HG02884 (cell line): ENCODE results near the gene ALPI.
"Not testable (repeated sequence)": the region's sequence is repeated elsewhere in the genome, so short reads cannot be mapped to it uniquely, and the experiment has no call there.

Experiments
- ATAC-seq: cut with Tn5 transposase; IDR thresholded peaks from one replicate; pipeline ENCODE4 v1.9.1; 2021; ENCODE audit warnings: mild to moderate bottlenecking, moderate library complexity; ENCODE audit not compliant: unreplicated experiment

The ALPI gene

DNA sequence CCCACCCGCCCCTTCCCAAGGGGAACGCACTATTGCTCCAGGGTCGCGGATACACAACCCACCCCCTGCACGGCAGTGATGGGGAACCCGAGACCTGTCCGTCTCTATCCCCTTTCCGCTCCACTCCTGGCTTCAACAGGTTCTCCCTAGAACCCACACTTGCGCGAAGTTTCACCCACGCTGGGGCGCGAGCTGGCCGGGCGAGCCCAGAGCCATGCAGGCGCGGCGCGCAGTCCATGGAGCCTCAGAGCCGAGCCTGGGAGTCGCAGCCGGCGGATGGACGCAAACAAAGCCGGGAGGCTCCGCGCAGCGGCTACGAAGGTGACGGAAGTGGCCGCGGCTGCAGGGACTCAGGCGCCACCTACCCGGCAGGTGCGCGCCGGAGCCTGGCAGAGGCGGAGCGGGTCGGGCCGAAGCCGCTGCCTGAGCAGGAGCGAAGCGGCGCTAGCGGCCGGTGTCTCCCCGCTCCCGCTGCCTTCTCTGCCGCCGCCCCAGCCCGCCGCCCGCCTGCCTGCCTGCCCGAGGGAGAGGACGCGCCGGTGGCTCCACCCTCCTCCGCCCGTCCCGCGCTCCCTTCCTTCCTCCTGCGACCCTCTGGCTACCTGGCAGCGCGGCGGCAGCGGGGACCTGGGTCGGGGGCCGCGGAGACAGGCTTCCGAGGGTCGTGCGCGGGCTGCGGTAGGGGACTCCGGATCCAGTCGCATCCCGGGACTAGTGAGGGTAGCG lies 35.3 kb upstream of the ALPI start:
- ATAC-seq: no peak

- no peak for ATAC-seq
These were observed 34.7 kb upstream of the ALPI start for GRCh38 chr2:232421189-232421785.

DNA sequence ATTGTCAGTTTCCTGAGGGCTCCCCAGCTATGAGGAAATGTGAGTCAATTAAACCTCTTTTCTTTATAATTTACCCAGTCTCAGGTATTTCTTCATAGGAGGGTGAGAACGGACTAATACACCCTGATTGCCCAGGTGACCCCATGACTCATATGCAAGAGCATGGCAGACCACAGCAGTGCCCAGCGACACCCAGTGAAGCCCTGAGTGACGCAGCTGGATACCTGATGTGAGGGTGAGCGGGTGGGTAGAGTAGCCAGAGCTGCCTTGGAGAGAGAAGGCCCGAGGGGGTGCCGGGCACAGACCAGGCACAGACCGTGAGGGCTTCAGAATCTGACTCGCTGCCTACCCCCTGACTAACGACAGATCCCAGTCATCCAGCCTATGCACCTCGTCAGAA lies 33.9 kb upstream of the ALPI start:
- ATAC-seq: no peak

- ATAC-seq: not testable (repeated sequence)
These were observed 33.0 kb upstream of the ALPI start for GRCh38 chr2:232422996-232423395.

- not testable (repeated sequence) for ATAC-seq
These were observed 32.5 kb upstream of the ALPI start for GRCh38 chr2:232423407-232423806.

DNA sequence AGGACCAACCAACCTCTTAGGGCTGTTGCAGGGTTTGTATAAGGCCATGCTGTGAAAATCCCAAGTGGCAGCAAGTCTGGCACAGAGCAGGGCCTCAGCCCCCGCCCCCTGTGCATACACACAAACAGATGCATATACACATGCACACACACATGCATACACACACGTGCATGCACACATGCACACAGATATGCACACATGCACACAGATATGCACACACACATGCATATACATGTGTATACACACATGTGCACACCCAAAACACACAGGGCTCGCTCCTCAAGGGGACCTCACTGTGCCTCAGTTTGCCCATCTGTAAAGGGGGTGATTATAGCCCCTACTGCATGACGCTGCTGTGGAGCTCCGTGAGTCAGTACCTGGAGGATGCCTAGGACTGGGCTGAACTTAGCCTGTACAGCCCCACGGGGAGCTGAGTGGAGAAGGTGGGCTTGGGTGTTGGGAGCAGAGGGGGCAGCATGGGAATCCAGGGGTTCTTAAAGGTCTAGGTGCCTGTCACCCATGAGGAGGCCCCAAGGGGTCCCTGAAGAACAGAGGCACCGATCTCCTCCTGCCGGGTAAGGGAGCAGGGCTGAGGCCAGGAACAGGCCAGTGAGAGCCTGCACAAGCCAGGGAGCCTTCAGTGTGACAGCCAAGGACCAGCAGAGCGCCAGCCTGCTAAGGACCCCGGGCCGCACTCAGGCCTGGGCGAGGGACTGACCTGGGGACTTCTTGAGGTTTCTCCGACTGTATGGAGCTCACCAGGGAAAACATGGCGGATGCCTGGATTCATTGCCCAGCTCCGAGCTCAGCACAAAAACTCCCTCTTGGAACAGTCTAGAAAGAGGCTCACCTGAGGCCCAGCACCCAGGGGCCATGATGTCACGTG lies 24.0 kb upstream of the ALPI start:
- no peak for ATAC-seq

DNA sequence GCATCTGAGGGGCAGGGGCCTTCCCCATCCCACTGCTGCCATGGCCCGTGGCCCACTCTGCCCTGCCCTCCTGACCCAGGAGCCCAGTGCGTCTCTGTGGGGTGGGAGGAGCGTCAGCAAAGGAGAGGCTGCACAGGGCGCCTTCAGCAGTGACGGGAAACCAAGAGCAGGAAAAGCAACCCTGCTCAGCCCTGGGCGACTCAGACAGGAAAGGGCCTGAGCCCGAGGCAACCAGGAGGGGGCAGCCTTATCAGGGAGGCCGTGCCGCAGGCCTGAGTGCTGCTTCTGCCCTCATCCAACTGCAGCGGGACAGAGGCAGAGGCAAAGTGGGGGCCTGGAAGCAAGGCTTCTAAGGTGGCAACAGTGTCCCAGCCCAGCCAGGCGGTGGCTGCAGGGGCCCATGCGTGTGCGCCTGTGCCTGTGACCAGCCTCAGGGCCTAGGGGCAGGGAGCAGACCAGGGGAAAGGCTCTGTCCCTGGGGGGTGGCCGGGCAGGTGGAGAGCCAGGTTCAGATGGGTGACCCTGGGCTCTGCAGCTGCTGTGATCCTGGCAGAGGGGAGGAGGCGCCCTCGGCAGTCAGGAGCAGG lies 23.3 kb upstream of the ALPI start:
- ATAC-seq: no peak

DNA sequence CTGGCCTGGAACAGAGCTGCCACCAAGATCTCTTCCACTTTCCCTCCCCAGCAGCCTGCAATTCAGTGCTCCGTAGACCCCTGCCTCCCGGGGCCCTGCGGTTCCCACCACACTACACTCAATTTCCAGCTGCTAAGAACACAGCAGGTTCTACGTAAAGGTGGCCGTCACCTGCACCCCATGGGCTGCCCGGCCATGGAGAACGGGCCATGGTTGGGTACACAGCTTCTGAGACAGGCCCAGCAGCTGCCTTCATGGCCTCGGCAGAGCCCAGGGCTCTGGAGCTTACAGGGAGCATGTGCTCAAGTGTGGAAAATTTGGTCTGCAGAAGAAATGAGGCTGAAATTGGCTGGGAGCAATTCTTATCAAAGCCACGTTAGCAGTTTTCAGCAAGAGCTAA lies 22.3 kb upstream of the ALPI start:
- ATAC-seq: not testable (repeated sequence)

DNA sequence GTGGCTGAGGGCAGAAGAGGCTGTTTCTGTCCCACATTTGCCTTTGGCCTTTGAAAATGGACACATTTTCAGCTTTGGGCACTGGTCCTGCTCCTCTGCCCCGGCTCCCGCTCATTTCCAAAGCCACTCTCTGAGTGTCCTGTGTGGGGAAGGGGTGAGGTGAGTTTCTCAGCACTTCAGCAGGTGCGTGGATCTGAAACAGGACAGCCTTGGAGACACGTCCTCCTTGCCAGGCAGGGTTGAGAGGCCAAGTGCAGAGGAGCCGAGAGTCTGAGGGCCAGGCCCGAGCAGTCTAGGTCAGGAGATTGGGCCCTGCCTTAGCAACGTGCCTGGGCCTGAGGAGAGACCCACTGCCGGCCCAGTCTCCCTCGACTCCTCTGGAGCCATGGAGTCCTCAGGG lies 21.9 kb upstream of the ALPI start:
- no peak for ATAC-seq

DNA sequence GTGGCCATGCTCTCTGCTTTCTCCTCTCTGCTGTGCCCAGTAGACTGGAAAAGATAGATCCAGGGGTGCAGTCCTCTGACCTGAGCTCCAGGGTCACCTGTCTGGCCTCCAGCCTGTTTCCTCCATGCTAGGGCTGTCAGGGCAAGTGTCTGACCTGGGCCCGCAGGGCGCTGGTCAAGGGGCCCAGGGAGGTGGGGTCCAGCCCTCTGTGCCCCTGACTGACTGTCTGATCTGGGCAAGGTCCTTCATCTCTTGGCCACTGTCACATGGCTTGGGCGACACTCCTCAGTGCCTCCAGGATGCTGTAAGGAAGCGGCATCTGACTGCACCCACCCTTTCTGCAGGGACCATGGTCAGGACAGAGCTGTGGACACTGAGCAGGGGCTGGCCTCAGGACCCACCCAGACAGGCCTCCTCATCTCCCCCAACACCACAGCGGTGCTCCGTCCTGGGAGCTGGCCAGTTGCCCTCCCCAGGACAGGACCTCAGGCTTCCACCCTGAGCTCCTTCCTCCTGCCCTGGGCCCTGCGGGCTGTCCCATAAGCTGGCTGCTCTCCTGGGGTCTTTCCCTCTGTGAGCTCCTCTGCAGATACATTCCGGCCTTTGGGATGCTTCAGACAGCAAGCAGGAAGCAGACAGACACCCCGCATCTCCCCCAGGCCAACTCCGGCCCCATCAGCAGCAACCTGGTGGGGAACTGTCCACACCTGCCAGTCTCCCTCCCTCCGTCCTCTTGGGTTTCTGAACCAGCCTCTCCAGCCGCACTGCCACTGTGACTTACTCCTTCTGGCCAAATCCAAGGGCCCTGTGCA lies 21.2 kb upstream of the ALPI start:
- ATAC-seq: no peak

- ATAC-seq: no peak
These were observed 20.6 kb upstream of the ALPI start for GRCh38 chr2:232435375-232435648.

DNA sequence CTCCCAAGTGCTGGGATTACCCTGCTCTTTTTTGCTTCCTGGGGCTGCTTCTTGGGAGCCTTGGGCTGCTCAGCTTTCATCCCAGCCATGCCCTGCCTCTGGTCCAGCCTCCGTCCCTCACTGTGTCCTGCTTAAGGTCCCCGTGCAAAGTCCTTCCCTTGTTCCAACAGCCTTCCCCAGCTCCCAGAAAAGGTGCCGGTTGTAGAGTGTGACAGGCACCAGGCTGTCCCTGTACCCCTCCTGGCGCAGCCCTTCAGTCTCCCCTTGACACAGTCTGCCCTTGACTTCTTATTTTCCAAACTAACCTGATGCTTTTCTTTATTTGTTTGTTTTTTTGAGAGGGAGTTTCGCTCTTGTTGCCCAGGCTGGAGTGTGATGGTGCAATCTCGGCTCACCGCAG lies 20.1 kb upstream of the ALPI start:
- ATAC-seq: no peak

DNA sequence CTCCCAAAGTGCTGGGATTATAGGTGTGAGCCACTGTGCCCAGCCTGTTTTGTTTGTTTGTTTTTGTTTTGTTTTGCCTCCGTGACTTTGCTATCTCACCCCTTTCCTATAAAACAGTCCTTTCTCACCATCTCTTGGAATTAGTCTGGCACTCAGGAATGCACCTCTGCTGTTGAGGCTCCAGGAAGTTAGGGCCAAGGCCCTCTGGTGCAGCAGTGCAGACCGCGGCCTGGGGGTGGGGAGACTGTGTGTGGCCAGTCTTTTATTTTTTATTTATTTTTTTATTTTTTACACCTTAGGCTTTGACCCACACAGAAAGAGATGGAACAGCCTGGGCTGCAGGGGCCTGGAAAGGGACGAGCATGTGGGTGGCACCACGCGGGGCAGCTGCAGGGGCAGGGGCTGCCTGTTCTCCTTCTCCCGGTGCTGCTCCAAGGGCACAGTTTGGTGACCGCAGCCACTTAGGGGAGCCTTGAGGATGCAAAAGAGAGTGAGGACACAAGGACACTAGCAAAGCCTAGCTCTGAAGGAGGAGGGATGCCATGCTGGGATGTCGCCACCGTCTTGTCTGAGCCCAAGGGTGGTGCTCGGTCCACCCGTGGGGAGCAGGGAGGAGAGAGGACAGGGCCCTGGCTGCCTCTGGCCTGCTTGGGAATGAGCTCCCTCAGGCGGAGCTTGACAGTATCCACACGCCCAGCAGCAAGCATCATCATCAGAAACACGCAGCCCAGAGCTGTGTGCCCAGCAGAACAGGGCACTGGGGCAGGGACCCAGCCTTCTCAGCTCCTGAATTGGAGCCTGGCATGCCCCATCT lies 19.4 kb upstream of the ALPI start:
- ATAC-seq: no peak

- ATAC-seq: no peak
These were observed 18.8 kb upstream of the ALPI start for GRCh38 chr2:232437195-232437571.

GRCh38 chr2:232438091-232438490 lies 17.9 kb upstream of the ALPI start:
- ATAC-seq: no peak

GRCh38 chr2:232438951-232439757 lies 16.8 kb upstream of the ALPI start:
- ATAC-seq: no peak

DNA sequence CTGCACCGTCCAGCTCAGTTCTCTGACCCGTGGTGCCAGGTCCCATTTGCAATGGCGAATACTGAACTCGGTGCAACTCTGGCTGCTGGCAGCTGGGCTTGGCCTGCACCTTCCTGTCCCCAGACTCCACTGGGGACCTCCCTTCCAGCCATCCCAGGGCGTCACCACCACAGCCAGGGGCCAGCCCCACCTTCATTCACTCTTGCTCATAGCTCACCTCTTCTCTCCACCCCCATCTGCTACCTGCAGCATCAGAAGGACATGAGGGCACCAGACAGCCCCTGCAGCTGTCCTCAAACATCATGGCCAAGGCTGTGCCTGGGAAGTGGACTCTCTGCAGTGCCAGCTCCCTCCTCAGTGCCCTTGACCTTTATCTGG lies 16.2 kb upstream of the ALPI start:
- ATAC-seq: no peak

DNA sequence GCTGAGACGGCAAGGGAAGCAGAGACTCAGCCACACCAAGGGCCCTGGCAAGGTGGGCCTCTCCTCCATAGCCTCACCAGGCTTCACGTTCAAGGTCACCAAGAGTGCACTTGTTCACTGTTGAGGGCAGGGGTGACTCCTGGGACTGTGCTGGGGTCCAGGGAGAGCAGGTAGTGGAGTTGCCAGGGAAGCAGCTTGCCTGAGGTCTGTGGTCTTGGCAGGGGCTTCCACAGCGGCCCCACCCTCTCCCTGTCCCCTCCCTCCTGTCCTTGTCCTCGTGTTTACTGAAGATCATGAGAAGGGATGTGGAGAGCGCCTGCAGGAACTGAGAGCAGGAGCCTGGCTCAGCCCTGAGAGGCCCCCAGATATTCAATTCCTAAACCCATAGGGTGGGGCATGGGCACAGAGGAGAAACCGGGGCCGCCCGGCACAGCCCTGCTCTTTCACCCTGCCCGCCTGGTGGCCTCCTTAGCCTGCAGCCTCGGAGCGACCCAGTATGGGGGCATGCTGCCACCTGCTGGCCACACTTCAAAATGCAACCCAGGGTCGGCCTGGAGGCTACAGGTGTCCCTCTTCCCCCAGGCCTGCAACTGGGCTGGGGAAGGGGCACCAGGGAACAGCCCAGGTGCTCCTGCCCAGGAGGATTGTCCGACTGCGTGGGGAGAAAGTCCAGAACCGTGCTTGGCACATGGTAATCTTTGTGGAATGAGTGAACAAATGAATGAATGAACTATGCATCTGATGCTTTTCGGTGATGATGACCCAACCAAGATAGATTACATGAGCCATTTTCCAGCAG lies 15.5 kb upstream of the ALPI start:
- ATAC-seq: not testable (repeated sequence)
